HepG2 (cell line): ENCODE measurements around the gene FAM229A. TPM values are rescaled to one million over a fixed set of nuclear protein-coding genes. Genes with fewer than 3 reads are reported as not detected.

Experiments used
- DMTF1 ChIP-seq: sonication (generic); formaldehyde crosslinking; IDR thresholded peaks from 2 replicates; pipeline ENCODE4 v1.4.0; 2020; ENCODE audit warnings: mild to moderate bottlenecking, missing genetic modification reagents
- EZH2 ChIP-seq: conservative IDR thresholded peaks from 2 replicates; pipeline ENCODE4 v1.6.1; 2012; ENCODE audit warnings: mild to moderate bottlenecking, low read depth, low read length, moderate library complexity
- FLYWCH1 ChIP-seq: sonication (generic); formaldehyde crosslinking; IDR thresholded peaks from 2 replicates; pipeline ENCODE4 v1.8.1; 2023; ENCODE audit warnings: mild to moderate bottlenecking, missing genetic modification reagents
- KLF9 ChIP-seq: IDR thresholded peaks from 2 replicates; pipeline ENCODE4 v1.6.1; 2016; ENCODE audit warnings: low read depth
- MAZ ChIP-seq, 2 experiments: sonication (generic) in 1 of 2; formaldehyde crosslinking in 1 of 2; IDR thresholded peaks; 2 replicates each; pipeline versions ENCODE4 v1.5.0 to v1.6.1; 2012 to 2020; ENCODE audit warnings: low read depth in 2 of 2, mild to moderate bottlenecking in 2 of 2, borderline replicate concordance in 1 of 2, improper control_type of control experiment in 1 of 2, low read length in 1 of 2, missing genetic modification reagents in 1 of 2, moderate library complexity in 1 of 2
- NCOR1 ChIP-seq: fragments of 200-600 bp; sonication (generic); IDR thresholded peaks from 2 replicates; pipeline ENCODE4 v1.7.0; 2017; ENCODE audit warnings: antibody characterized with exemption, low read length, borderline replicate concordance
- SOX6 ChIP-seq, 2 experiments: fragments of 450-650 bp in 1 of 2; sonication (generic) in 1 of 2; formaldehyde crosslinking in 1 of 2; IDR thresholded peaks; 2 replicates each; pipeline versions ENCODE4 v1.4.0 to v1.6.1; 2017 to 2020; ENCODE audit warnings: antibody characterized with exemption in 1 of 2, mild to moderate bottlenecking in 1 of 2, missing genetic modification reagents in 1 of 2
- TCF7 ChIP-seq: sonication (generic); IDR thresholded peaks from 2 replicates; pipeline ENCODE4 v1.6.1; 2016; ENCODE audit warnings: antibody characterized with exemption, low read depth
- THAP7 ChIP-seq: sonication (generic); formaldehyde crosslinking; IDR thresholded peaks from 2 replicates; pipeline ENCODE4 v1.8.1; 2023; ENCODE audit warnings: mild to moderate bottlenecking, missing genetic modification reagents
- ZBTB26 ChIP-seq: IDR thresholded peaks from 2 replicates; pipeline ENCODE4 v1.6.1; 2016; ENCODE audit warnings: missing compliant biosample characterization, missing genetic modification reagents, borderline replicate concordance
- ZMAT3 ChIP-seq: sonication (generic); formaldehyde crosslinking; conservative IDR thresholded peaks from 2 replicates; pipeline ENCODE4 v1.7.0; 2021; ENCODE audit warnings: missing genetic modification reagents
- ZNF224 ChIP-seq: sonication (generic); formaldehyde crosslinking; IDR thresholded peaks from 2 replicates; pipeline ENCODE4 v1.5.0; 2020; ENCODE audit warnings: mild to moderate bottlenecking, missing genetic modification reagents
- ZNF329 ChIP-seq: sonication (generic); formaldehyde crosslinking; IDR thresholded peaks from 2 replicates; pipeline ENCODE4 v1.9.0; 2021; ENCODE audit warnings: low read depth, mild to moderate bottlenecking, missing genetic modification reagents
- ZNF512B ChIP-seq: sonication (generic); formaldehyde crosslinking; IDR thresholded peaks from 2 replicates; pipeline ENCODE4 v1.5.1; 2020; ENCODE audit warnings: missing genetic modification reagents, mild to moderate bottlenecking, borderline replicate concordance
- ZNF556 ChIP-seq: sonication (generic); formaldehyde crosslinking; IDR thresholded peaks from 2 replicates; pipeline ENCODE4 v1.4.0; 2020; ENCODE audit warnings: mild to moderate bottlenecking, missing genetic modification reagents, borderline replicate concordance
- ZNF674 ChIP-seq: sonication (generic); formaldehyde crosslinking; IDR thresholded peaks from 2 replicates; pipeline ENCODE4 v1.5.0; 2020; ENCODE audit warnings: low read depth, mild to moderate bottlenecking, missing genetic modification reagents
- ZSCAN12 ChIP-seq: sonication (generic); formaldehyde crosslinking; IDR thresholded peaks from 2 replicates; pipeline ENCODE4 v1.9.0; 2021; ENCODE audit warnings: mild to moderate bottlenecking, missing genetic modification reagents
- ZXDC ChIP-seq: sonication (generic); formaldehyde crosslinking; IDR thresholded peaks from 2 replicates; pipeline ENCODE4 v1.5.0; 2020; ENCODE audit warnings: mild to moderate bottlenecking, missing genetic modification reagents
- polyA plus RNA-seq, 8 experiments: library from polyadenylated mRNA; depleted of rRNA in 3 of 8; stranded (reverse) in 7 of 8; unstranded in 1 of 8; fragments of >200 nt; fragmentation: Illumina TruSeq in 4 of 8; extraction: Trizol in 4 of 8; gene quantifications; 2 replicates each; pipeline versions ENCODE4 v1.2.1 to v1.2.3, GENCODE V29; 2011 to 2016; ENCODE audit warnings: low read depth in 4 of 8, missing spikeins in 1 of 8, mixed read lengths in 1 of 8; ENCODE audit not compliant: insufficient read depth in 1 of 8
- total RNA-seq, 5 experiments: library from RNA; depleted of rRNA; stranded (reverse); fragments of >200 nt; fragmentation: Illumina TruSeq; extraction: Trizol; gene quantifications; 2 replicates each; pipeline ENCODE4 v1.2.3, GENCODE V29; 2016; ENCODE audit warnings: low read depth in 1 of 5

FAM229A gene
- total and polyA plus RNA-seq, 2 of the 13 experiments (the other 11 are each of a cell fraction or from before 2014, with no cell fraction given), result 3.2 to 17.6 TPM

- TF ChIP-seq FLYWCH1 (CRISPR knock-in tag) (no peak), MAZ (IDR thresholded peaks at IDR 0.05; ENCODE audit: borderline replicate concordance, low read depth, low read length) (no peak), MAZ (CRISPR knock-in tag; IDR thresholded peaks at IDR 0.05; ENCODE audit: low read depth) (peak; percentile 54; the same call in 1 of the 2 replicates), THAP7 (CRISPR knock-in tag) (no peak), ZNF556 (CRISPR knock-in tag) (no peak), TCF7 (no peak), ZXDC (CRISPR knock-in tag) (no peak), DMTF1 (CRISPR knock-in tag) (no peak), ZNF512B (no peak), ZSCAN12 (0 out of 2 replicates have a peak, but pooled peaks have one; percentile 47), EZH2 (no peak), ZMAT3 (CRISPR knock-in tag) (0 out of 2 replicates have a peak, but pooled peaks have one; percentile 25), ZNF674 (CRISPR knock-in tag) (no peak), ZNF224 (CRISPR knock-in tag) (0 out of 2 replicates have a peak, but pooled peaks have one; percentile 57), ZBTB26 (CRISPR knock-in tag) (peak; percentile 38; the same call in 1 of the 2 replicates), NCOR1 (peak; percentile 65), SOX6 (IDR thresholded peaks at IDR 0.05) (no peak), SOX6 (CRISPR knock-in tag; IDR thresholded peaks at IDR 0.05) (peak; percentile 82), KLF9 (CRISPR knock-in tag) (no peak), ZNF329 (no peak)
Measured at GRCh38 chr1:32321712-32322291, 40.5 kb downstream of the FAM229A start (continued).
